Adrenal gland (tissue), 5 donors: ENCODE measurements around the gene SCAF1.

Experiments
- CTCF ChIP-seq, 6 experiments: fragments of 450-650 bp in 4 of 6; fragments of 200-600 bp in 2 of 6; sonication (generic) in 1 of 6; IDR thresholded peaks; 1 replicate in 5 of 6; 2 replicates in 1 of 6; pipeline versions ENCODE4 v1.5.1 to v1.8.0; 2016 to 2021; ENCODE audit warnings: antibody characterized with exemption in 6 of 6, mild to moderate bottlenecking in 2 of 6, moderate library complexity in 1 of 6
- POLR2A ChIP-seq, 2 donors: fragments of 450-650 bp; IDR thresholded peaks; one replicate each; pipeline ENCODE4 v1.6.1; 2017; ENCODE audit warnings: antibody characterized with exemption in 2 of 2, mild to moderate bottlenecking in 2 of 2, moderate library complexity in 1 of 2
- donor health status: DM: no; HTN: no; CAD: no.

GRCh38 chr19:49629659-49630058 is 12.3 kb upstream of the SCAF1 start:
- TF ChIP-seq CTCF (IDR thresholded peaks at IDR 0.05) = no peak
- no peak for TF ChIP-seq POLR2A (IDR thresholded peaks at IDR 0.05)
